A549 treated with CORT108297 at 1 μM for 4 hours (cell line): ENCODE data around the gene ZNF782. TPM values are rescaled to one million over a fixed set of nuclear protein-coding genes. Genes with fewer than 3 reads are reported as not detected.

ENCODE experiments used
- total RNA-seq: library from RNA; stranded (reverse); fragments of 200-300 nt; extraction: Qiagen RNA extraction; gene quantifications from 5 replicates; pipeline ENCODE4 v1.2.3, GENCODE V29; 2022

Gene ZNF782
- 1.4 to 2.2 TPM (median 1.8 TPM) in 5 replicates for total RNA-seq

DNA sequence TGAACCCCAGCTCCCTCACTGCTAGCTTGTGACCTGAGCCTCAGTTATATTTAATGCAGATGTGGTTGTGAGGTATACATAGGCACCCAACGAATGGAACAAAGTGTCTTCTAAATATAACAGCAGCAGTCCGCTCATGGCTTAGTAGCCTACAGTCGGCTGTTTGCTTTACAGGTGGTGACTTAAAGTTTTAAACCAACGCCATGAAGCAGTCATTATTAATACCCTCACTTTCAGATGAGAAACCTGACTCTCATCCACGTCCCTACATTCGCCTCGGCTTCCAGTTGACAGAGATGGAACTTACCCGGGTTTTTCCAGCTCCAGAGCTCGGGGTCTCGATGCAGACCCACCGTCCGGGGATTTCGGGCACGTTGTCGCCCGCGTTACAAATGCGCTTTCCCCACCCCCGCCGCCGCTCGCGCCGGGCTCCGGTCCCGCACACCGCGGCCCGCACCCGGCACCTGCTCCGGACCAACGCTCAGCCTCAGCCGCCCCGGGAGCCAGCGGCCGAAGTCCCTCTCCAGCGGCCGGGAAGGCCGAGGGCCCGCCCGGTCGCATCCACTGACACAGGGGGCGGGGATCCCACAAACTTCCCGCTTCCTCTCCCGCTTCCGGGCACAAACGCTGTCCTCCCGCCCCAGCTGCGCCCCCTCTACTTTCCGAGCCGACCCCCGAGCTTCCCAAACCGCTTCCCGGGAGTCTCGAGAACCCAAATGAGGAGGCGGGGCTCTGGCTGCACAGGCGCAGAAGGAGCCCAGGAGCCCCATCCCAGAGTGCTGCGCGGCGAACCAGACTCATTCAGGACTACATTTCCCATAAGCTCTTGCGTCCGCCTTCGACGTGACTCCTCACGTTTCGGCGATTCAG is at the start of gene ZNF782:
ZNF782 (minus strand) TSS at position 734 of the 870 bp plus-strand sequence. CDS start 2,553 bp downstream, outside the sequence.

Other genes with a start within 250 kb of the ZNF782 start
- 8.7 to 11.2 TPM (median 10.7 TPM) in 5 replicates for gene CDC14B, start 234.7 kb downstream of the ZNF782 start, total RNA-seq
- gene PRXL2C, start 199.2 kb downstream of the ZNF782 start, total RNA-seq: 13.0 to 16.4 TPM (median 14.8 TPM) in 5 replicates
- 4.0 to 6.0 TPM (median 5.1 TPM) in 5 replicates for gene ZNF510, start 76.4 kb downstream of the ZNF782 start, total RNA-seq
- gene NUTM2G, start 74.3 kb upstream of the ZNF782 start, total RNA-seq: 0.03 TPM in 1 of 5 replicates, not detected in the others
- gene CTSV, start 184.6 kb upstream of the ZNF782 start, total RNA-seq: 11.6 to 15.8 TPM (median 13.0 TPM) in 5 replicates